HEK293 (cell line): ENCODE data around the gene FCRL1.

ENCODE experiments used
- HOXA7 ChIP-seq: sonication (generic); formaldehyde crosslinking; IDR thresholded peaks from 2 replicates; pipeline ENCODE4 v1.8.1; 2022; ENCODE audit warnings: missing genetic modification reagents, borderline replicate concordance
- KLF16 ChIP-seq: fragments of 450-650 bp; formaldehyde crosslinking; IDR thresholded peaks from 2 replicates; pipeline ENCODE4 v1.5.1; 2017; ENCODE audit warnings: missing biosample characterization, missing genetic modification characterization
- OSR2 ChIP-seq: fragments of 450-650 bp; formaldehyde crosslinking; IDR thresholded peaks from 2 replicates; pipeline ENCODE4 v1.5.1; 2016; ENCODE audit warnings: missing biosample characterization, missing genetic modification characterization
- PATZ1 ChIP-seq: fragments of 450-650 bp; formaldehyde crosslinking; IDR thresholded peaks from 2 replicates; pipeline ENCODE4 v1.5.1; 2016; ENCODE audit warnings: missing biosample characterization, missing genetic modification characterization
- SCRT1 ChIP-seq: fragments of 450-650 bp; formaldehyde crosslinking; IDR thresholded peaks from 2 replicates; pipeline ENCODE4 v1.5.1; 2016; ENCODE audit warnings: missing biosample characterization, missing genetic modification characterization, borderline replicate concordance
- ZFHX2 ChIP-seq: fragments of 450-650 bp; formaldehyde crosslinking; conservative IDR thresholded peaks from 2 replicates; pipeline ENCODE4 v1.5.1; 2016; ENCODE audit warnings: missing biosample characterization, missing genetic modification characterization
- ZNF140 ChIP-seq: fragments of 450-650 bp; formaldehyde crosslinking; IDR thresholded peaks from 2 replicates; pipeline ENCODE4 v1.5.1; 2016; ENCODE audit warnings: missing biosample characterization, missing genetic modification characterization
- ZNF16 ChIP-seq: fragments of 450-650 bp; formaldehyde crosslinking; IDR thresholded peaks from 2 replicates; pipeline ENCODE4 v1.5.1; 2016; ENCODE audit warnings: low read depth, missing biosample characterization, missing genetic modification characterization
- ZNF223 ChIP-seq: fragments of 450-650 bp; formaldehyde crosslinking; IDR thresholded peaks from 2 replicates; pipeline ENCODE4 v1.5.1; 2016; ENCODE audit warnings: missing biosample characterization, missing genetic modification characterization
- ZNF26 ChIP-seq: fragments of 450-650 bp; formaldehyde crosslinking; IDR thresholded peaks from 2 replicates; pipeline ENCODE4 v1.5.1; 2016; ENCODE audit warnings: missing biosample characterization, missing genetic modification characterization
- ZNF266 ChIP-seq: fragments of 450-650 bp; formaldehyde crosslinking; IDR thresholded peaks from 2 replicates; pipeline ENCODE4 v1.5.1; 2016; ENCODE audit warnings: missing biosample characterization, missing genetic modification characterization, low read depth
- ZNF280C ChIP-seq: fragments of 450-650 bp; formaldehyde crosslinking; IDR thresholded peaks from 2 replicates; pipeline ENCODE4 v1.5.1; 2016; ENCODE audit warnings: missing biosample characterization, missing genetic modification characterization
- ZNF292 ChIP-seq: fragments of 450-650 bp; formaldehyde crosslinking; IDR thresholded peaks from 2 replicates; pipeline ENCODE4 v1.5.1; 2016; ENCODE audit warnings: low read depth, missing biosample characterization, missing genetic modification characterization, borderline replicate concordance
- ZNF366 ChIP-seq: fragments of 450-650 bp; formaldehyde crosslinking; conservative IDR thresholded peaks from 2 replicates; pipeline ENCODE4 v1.5.1; 2016; ENCODE audit warnings: missing biosample characterization, missing genetic modification characterization
- ZNF426 ChIP-seq: fragments of 450-650 bp; formaldehyde crosslinking; IDR thresholded peaks from 2 replicates; pipeline ENCODE4 v1.5.1; 2017; ENCODE audit warnings: missing biosample characterization, missing genetic modification characterization, mild to moderate bottlenecking, inconsistent platforms, moderate library complexity
- ZNF433 ChIP-seq: fragments of 450-650 bp; formaldehyde crosslinking; IDR thresholded peaks from 2 replicates; pipeline ENCODE4 v1.5.1; 2016; ENCODE audit warnings: missing biosample characterization, missing genetic modification characterization, low read depth
- ZNF558 ChIP-seq: fragments of 450-650 bp; formaldehyde crosslinking; IDR thresholded peaks from 2 replicates; pipeline ENCODE4 v1.5.1; 2016; ENCODE audit warnings: missing biosample characterization, missing genetic modification characterization
- ZNF610 ChIP-seq: fragments of 450-650 bp; formaldehyde crosslinking; IDR thresholded peaks from 2 replicates; pipeline ENCODE4 v1.5.1; 2016; ENCODE audit warnings: missing biosample characterization, missing genetic modification characterization, borderline replicate concordance
- ZNF621 ChIP-seq: fragments of 450-650 bp; formaldehyde crosslinking; IDR thresholded peaks from 2 replicates; pipeline ENCODE4 v1.5.1; 2017; ENCODE audit warnings: missing biosample characterization, missing genetic modification characterization
- ZNF76 ChIP-seq: fragments of 450-650 bp; formaldehyde crosslinking; IDR thresholded peaks from 2 replicates; pipeline ENCODE4; 2016; ENCODE audit warnings: low read depth, missing biosample characterization, missing genetic modification characterization, borderline replicate concordance
- ZNF768 ChIP-seq: fragments of 450-650 bp; formaldehyde crosslinking; IDR thresholded peaks from 2 replicates; pipeline ENCODE4 v1.5.1; 2018; ENCODE audit warnings: missing biosample characterization, mild to moderate bottlenecking, missing genetic modification characterization
- ZSCAN23 ChIP-seq: fragments of 450-650 bp; formaldehyde crosslinking; IDR thresholded peaks from 2 replicates; pipeline ENCODE4 v1.5.1; 2016; ENCODE audit warnings: missing biosample characterization, missing genetic modification characterization
- TF ChIP-seq, protein P1 (sequence below): fragments of 450-650 bp; formaldehyde crosslinking; IDR thresholded peaks from 2 replicates; pipeline ENCODE4 v1.5.1; 2016; ENCODE audit warnings: missing biosample characterization, missing genetic modification characterization
- TF ChIP-seq, protein P2 (sequence below): fragments of 450-650 bp; formaldehyde crosslinking; IDR thresholded peaks from 2 replicates; pipeline ENCODE4 v1.5.1; 2016; ENCODE audit warnings: missing biosample characterization, missing genetic modification characterization
- TF ChIP-seq, protein P3 (sequence below): fragments of 450-650 bp; formaldehyde crosslinking; IDR thresholded peaks from 2 replicates; pipeline ENCODE4; 2016; ENCODE audit warnings: missing biosample characterization, missing genetic modification characterization
- TF ChIP-seq, protein P4 (sequence below): fragments of 450-650 bp; formaldehyde crosslinking; IDR thresholded peaks from 2 replicates; pipeline ENCODE4 v1.5.1; 2017; ENCODE audit warnings: missing biosample characterization, missing genetic modification characterization

The FCRL1 gene

DNA sequence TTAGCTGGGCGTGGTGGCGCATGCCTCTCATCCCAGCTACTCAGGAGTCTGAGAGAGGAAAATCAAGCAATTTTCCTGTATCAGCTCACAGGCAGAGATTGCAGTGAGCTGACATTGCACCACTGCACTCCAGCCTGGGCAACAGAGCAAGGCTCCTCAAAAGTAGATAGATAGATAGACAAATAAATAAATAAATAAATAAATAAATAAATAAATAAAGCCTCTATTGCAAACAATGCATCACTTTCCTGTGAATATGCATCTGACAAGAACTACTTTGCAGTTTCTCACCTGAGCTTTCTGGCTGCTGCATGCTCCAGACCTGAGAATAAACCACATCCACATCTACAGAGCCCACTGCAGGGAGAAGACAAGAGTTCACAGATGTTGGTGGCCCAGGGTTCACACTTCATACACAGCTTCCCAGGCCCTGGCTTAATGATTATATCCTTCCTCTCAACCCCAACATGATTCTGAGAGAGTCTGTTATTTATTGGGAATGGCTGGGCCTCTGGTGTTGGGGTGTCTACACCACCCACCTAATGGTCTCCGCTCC is 71.6 kb downstream of the FCRL1 start (continued):
- TF ChIP-seq ZNF26 (tag by site-specific recombination) (no peak), ZNF433 (tag by site-specific recombination) (0 out of 2 replicates have a peak, but pooled peaks have one; percentile 17), ZNF140 (tag by site-specific recombination) (0 out of 2 replicates have a peak, but pooled peaks have one; percentile 39), ZNF610 (tag by site-specific recombination) (no peak), SCRT1 (tag by site-specific recombination) (no peak), ZNF292 (tag by site-specific recombination) (no peak), KLF16 (tag by site-specific recombination) (no peak), ZNF280C (tag by site-specific recombination) (no peak), OSR2 (no peak), ZNF76 (tag by site-specific recombination) (no peak), ZNF426 (tag by site-specific recombination) (peak; percentile 41), ZNF768 (tag by site-specific recombination) (no peak), ZNF223 (tag by site-specific recombination) (no peak), ZSCAN23 (no peak), ZFHX2 (tag by site-specific recombination) (no peak), ZNF366 (tag by site-specific recombination) (no peak), ZNF266 (no peak), HOXA7 (no peak), ZNF16 (tag by site-specific recombination) (no peak), ZNF558 (tag by site-specific recombination) (no peak), ZNF621 (tag by site-specific recombination) (no peak), PATZ1 (tag by site-specific recombination) (no peak)
- TF ChIP-seq, protein P1, sequence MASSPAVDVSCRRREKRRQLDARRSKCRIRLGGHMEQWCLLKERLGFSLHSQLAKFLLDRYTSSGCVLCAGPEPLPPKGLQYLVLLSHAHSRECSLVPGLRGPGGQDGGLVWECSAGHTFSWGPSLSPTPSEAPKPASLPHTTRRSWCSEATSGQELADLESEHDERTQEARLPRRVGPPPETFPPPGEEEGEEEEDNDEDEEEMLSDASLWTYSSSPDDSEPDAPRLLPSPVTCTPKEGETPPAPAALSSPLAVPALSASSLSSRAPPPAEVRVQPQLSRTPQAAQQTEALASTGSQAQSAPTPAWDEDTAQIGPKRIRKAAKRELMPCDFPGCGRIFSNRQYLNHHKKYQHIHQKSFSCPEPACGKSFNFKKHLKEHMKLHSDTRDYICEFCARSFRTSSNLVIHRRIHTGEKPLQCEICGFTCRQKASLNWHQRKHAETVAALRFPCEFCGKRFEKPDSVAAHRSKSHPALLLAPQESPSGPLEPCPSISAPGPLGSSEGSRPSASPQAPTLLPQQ = no peak
- TF ChIP-seq, protein P2, sequence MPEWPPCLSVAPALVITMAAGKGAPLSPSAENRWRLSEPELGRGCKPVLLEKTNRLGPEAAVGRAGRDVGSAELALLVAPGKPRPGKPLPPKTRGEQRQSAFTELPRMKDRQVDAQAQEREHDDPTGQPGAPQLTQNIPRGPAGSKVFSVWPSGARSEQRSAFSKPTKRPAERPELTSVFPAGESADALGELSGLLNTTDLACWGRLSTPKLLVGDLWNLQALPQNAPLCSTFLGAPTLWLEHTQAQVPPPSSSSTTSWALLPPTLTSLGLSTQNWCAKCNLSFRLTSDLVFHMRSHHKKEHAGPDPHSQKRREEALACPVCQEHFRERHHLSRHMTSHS = no peak
- TF ChIP-seq, protein P3, sequence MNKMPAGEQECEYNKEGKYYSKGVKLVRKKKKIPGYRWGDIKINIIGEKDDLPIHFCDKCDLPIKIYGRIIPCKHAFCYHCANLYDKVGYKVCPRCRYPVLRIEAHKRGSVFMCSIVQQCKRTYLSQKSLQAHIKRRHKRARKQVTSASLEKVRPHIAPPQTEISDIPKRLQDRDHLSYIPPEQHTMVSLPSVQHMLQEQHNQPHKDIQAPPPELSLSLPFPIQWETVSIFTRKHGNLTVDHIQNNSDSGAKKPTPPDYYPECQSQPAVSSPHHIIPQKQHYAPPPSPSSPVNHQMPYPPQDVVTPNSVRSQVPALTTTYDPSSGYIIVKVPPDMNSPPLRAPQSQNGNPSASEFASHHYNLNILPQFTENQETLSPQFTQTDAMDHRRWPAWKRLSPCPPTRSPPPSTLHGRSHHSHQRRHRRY = no peak
- TF ChIP-seq, protein P4, sequence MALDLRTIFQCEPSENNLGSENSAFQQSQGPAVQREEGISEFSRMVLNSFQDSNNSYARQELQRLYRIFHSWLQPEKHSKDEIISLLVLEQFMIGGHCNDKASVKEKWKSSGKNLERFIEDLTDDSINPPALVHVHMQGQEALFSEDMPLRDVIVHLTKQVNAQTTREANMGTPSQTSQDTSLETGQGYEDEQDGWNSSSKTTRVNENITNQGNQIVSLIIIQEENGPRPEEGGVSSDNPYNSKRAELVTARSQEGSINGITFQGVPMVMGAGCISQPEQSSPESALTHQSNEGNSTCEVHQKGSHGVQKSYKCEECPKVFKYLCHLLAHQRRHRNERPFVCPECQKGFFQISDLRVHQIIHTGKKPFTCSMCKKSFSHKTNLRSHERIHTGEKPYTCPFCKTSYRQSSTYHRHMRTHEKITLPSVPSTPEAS (tag by site-specific recombination) = no peak
